Measurements from ENCODE around the gene XPR1.

- TF ChIP-seq, protein P1, sequence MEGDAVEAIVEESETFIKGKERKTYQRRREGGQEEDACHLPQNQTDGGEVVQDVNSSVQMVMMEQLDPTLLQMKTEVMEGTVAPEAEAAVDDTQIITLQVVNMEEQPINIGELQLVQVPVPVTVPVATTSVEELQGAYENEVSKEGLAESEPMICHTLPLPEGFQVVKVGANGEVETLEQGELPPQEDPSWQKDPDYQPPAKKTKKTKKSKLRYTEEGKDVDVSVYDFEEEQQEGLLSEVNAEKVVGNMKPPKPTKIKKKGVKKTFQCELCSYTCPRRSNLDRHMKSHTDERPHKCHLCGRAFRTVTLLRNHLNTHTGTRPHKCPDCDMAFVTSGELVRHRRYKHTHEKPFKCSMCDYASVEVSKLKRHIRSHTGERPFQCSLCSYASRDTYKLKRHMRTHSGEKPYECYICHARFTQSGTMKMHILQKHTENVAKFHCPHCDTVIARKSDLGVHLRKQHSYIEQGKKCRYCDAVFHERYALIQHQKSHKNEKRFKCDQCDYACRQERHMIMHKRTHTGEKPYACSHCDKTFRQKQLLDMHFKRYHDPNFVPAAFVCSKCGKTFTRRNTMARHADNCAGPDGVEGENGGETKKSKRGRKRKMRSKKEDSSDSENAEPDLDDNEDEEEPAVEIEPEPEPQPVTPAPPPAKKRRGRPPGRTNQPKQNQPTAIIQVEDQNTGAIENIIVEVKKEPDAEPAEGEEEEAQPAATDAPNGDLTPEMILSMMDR (IDR thresholded peaks at IDR 0.05): no peak
- TF ChIP-seq POLR2A (IDR thresholded peaks at IDR 0.05): no peak
These were observed 155.9 kb downstream of the XPR1 start for GRCh38 chr1:180787628-180788307.
